Posterior cingulate gyrus (tissue), 11 donors: ENCODE measurements around the gene MFSD6L.

Experiments
- DNase-seq, 10 donors: peaks; one replicate each; pipeline versions ENCODE4 v3.0.0 to v3.0.0-alpha.2; 2020 to 2021; ENCODE audit warnings: mixed read lengths in 3 of 10
- intact Hi-C: fragments of 100-400 bp; cut with DNase I; formaldehyde crosslinking; loops from one replicate; pipeline ENCODE4 v1.15.1; 2023

The MFSD6L gene

GRCh38 chr17:8798846-8799569 is at the start of gene MFSD6L:
MFSD6L (minus strand) TSS chr17:8799365; CDS start chr17:8799120, 245 bp downstream.
- intact Hi-C loops, result no loop called here
- peak in 1 of 10 donors; percentile 79 for DNase-seq

- DNase-seq, result peak in 2 of 10 donors; percentile 3 to 15
- intact Hi-C loops, result no loop called here
Observed at GRCh38 chr17:8847891-8848290, 48.7 kb upstream of the MFSD6L start.

- no peak for DNase-seq
- intact Hi-C loops, result no loop called here
Observed at GRCh38 chr17:8846768-8847211, 47.6 kb upstream of the MFSD6L start.

GRCh38 chr17:8844229-8845218 is 45.4 kb upstream of the MFSD6L start:
- DNase-seq, result no peak
- intact Hi-C loops, result no loop called here

- intact Hi-C loops, result no loop called here
- no peak for DNase-seq
Observed at GRCh38 chr17:8843344-8843743, 44.2 kb upstream of the MFSD6L start.

- intact Hi-C loops, result no loop called here
- peak in 1 of 10 donors; percentile 8 for DNase-seq
Observed at GRCh38 chr17:8841844-8842243, 42.7 kb upstream of the MFSD6L start.

- no peak for DNase-seq
Observed at GRCh38 chr17:8839410-8839935, 40.3 kb upstream of the MFSD6L start.

GRCh38 chr17:8838551-8839095 is 39.5 kb upstream of the MFSD6L start:
- no peak for DNase-seq

More at GRCh38 chr17:8839410-8839935, 40.3 kb upstream of the MFSD6L start:
- intact Hi-C loops, result no loop called here

GRCh38 chr17:8837563-8838075 is 38.5 kb upstream of the MFSD6L start:
- no peak for DNase-seq
- intact Hi-C loops, result no loop called here

More at GRCh38 chr17:8838551-8839095, 39.5 kb upstream of the MFSD6L start:
- intact Hi-C loops, result no loop called here

GRCh38 chr17:8836821-8837562 is 37.8 kb upstream of the MFSD6L start:
- DNase-seq, result no peak
- intact Hi-C loops, result no loop called here

GRCh38 chr17:8835631-8836364 is 36.6 kb upstream of the MFSD6L start:
- intact Hi-C loops, result no loop called here
- DNase-seq, result no peak

GRCh38 chr17:8835106-8835505 is 35.9 kb upstream of the MFSD6L start:
- no peak for DNase-seq

GRCh38 chr17:8832711-8833352 is 33.7 kb upstream of the MFSD6L start:
- no peak for DNase-seq
- intact Hi-C loops, result no loop called here

More at GRCh38 chr17:8835106-8835505, 35.9 kb upstream of the MFSD6L start:
- intact Hi-C loops, result no loop called here

GRCh38 chr17:8831234-8831849 is 32.2 kb upstream of the MFSD6L start:
- intact Hi-C loops, result no loop called here
- DNase-seq, result no peak

- intact Hi-C loops, result no loop called here
- no peak for DNase-seq
Observed at GRCh38 chr17:8830141-8830540, 31.0 kb upstream of the MFSD6L start.

GRCh38 chr17:8829036-8829941 is 30.1 kb upstream of the MFSD6L start:
- intact Hi-C loops, result no loop called here
- no peak for DNase-seq

- no peak for DNase-seq
- intact Hi-C loops, result no loop called here
Observed at GRCh38 chr17:8828517-8828875, 29.3 kb upstream of the MFSD6L start.
